GM21528 (cell line): ENCODE measurements around the gene CHRM5.
A peak's percentile ranks its signal among the peaks of the same experiment; 100 is the strongest.
"Not testable (repeated sequence)": the region's sequence is repeated elsewhere in the genome, so short reads cannot be mapped to it uniquely, and the experiment has no call there.

ENCODE experiments used
- ATAC-seq: cut with Tn5 transposase; IDR thresholded peaks from one replicate; pipeline ENCODE4 v1.9.1; 2021; ENCODE audit warnings: mild to moderate bottlenecking, moderate library complexity; ENCODE audit not compliant: unreplicated experiment, low FRiP score

The CHRM5 gene

GRCh38 chr15:34038023-34038870, 70.0 kb downstream of the CHRM5 start:
- ATAC-seq: peak; percentile 62

DNA sequence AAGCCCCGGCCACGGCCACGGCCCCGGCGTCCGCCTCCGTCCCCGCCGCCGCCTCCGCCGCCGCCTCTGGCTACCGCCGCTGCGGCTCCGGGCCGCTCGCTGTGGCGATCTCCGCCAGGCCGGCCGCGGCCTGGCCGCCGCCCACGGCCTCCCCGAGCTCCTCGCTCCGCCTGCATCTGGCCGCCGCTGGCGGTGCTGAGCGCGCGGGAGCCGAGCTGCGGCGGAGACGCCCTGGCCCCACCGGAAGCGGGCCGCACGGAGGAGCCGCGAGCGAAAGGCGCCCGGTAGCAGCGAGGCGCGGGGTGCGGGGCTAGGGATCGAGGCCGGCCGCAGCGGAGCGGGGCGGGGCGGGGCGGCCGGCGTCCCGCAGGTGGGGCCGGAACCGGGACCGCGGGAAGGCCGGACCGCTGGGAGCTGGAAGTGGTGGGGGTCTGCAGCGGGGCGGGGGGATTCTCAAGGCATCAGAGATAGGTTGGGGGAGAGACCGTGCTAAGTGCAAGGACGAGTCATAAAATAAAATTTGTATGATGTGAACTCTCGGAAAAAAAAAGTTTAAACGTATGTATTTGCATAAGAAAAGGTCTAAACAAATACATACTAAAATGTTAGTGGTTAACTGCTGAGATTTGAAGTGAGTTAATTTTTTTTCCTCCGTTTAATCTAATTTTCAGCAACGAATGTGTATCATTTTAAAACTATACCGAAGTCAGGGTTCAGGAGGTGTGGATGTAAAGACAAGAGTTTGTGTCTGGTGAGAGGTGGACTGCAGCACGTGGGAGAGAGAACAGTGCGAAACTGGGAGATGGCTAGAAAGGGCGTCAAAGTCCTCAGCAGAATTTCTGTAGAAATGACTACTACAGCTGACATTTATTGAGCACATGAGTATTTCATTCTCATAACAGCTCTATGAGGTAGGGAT, 70.8 kb downstream of the CHRM5 start, which contains the start of gene AVEN:
AVEN (minus strand) TSS at position 334 of the 919 bp plus-strand sequence; CDS start at position 176, 158 bp downstream.
- ATAC-seq: peak; percentile 41

DNA sequence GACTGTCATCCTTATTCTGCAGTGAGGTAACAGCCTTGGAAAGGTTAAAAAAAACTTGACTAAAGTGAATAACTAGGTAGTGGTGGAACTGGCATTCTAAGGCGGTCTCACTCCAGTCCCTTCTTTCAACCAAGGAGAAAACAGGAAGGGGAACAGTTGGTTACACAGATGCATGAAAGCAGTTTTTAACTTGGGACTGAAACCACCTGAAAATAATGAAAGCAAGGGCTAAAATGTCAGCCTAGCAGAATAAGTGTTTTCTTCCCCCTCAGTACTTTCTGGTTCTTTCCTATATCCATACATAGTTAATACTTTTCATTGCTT, 71.5 kb downstream of the CHRM5 start:
- peak; percentile 18 for ATAC-seq

DNA sequence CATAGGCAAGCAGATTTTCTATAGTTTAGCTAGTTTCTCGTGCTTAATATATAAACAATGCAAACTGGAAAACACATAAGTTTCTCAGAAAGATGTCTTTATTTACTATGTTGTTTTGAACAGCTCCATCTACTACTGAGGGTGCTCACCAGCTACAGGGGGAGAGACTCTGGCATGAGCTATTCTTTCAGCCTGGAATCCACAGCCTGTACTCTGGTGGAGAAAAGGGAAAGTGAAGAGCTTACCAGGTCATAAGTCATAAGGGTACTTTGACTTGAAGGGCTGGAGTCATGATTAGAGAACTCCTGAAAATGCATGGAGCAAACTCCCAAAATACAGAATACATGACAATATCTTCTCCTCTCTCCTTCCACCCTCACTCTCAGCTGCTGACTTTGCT, 75.1 kb downstream of the CHRM5 start:
- ATAC-seq: no peak

DNA sequence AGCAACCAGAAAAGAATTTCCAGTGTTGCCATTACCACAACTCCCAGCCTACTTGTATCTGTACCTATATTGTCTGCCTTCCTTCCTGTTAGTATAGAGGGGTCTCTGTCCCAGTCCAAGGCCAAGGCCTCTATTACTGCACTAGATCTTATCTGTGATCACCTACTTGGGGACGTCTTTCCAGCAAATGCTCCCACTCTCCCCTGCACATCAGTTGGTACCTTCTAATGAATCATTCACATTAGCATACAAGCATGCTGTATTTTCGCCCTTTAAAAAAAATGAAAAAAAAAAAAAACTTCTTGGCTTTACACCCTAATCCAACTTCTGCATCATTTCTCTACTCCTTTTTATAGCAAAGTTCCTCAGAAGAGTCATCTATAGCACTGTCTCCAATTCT, 75.5 kb downstream of the CHRM5 start:
- no peak for ATAC-seq

GRCh38 chr15:34046471-34047145, 78.3 kb downstream of the CHRM5 start:
- ATAC-seq: no peak

DNA sequence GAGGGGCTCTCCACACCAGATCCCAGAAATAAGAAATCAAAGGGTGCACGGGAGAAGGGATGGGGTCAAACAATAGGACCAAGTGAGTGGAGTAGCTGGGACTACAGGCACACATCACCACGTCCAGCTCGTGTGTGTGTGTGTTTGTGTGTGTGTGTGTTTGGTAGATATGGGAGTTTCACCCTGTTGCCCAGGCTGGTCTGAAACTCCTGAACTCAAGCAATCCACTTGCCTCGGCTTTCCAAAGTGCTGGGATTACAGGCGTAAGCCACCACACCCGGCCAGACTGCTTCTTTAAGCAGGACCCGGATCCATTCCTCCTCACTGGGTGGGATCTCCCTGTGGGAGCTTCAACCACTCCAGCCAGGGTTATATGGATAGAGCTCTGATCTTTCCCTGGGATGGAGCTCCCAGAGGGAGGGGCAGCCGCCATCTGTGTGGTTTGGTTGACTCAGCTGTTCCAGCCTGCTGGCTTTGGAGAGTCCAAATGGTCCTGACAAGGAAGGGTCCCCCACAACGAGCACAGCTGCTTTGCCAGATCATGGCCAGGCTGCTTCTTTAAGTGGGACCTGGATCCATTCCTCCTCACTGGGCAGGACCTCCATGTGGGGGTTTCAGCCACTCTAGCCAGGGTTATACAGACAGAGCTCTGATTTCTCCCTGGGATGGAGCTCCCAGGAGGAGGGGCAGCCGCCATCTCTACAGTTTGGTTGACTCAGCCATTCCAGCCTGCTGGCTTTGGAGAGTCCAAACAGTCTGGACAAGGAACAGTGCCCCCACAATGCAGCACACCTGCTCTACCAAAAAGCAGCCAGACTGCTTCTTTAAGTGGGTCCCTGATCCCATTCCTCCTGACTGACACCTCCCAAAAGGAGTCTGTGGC, 79.8 kb downstream of the CHRM5 start:
- ATAC-seq: no peak

DNA sequence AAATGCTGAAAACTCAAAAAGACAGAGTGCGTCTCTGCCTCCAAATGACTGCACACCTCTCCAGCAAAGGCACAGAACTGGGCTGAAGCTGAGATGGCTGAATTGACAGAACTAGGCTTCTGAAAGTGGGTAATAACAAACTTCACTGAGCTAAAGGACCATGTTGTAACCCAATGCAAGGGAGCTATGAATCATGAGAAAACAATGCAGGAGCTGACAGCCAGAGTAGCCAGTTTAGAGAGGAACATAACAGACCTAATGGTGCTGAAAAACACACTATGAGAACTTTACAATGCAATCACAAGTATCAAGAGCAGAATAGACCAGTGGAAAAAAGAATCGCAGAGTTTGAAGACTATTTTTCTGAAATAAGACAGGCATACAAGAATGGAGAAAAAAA, 80.8 kb downstream of the CHRM5 start:
- ATAC-seq: no peak

- ATAC-seq: not testable (repeated sequence)
Observed at GRCh38 chr15:34050385-34050784, 82.1 kb downstream of the CHRM5 start.

- no peak for ATAC-seq
Observed at GRCh38 chr15:34054081-34054707, 85.9 kb downstream of the CHRM5 start.

DNA sequence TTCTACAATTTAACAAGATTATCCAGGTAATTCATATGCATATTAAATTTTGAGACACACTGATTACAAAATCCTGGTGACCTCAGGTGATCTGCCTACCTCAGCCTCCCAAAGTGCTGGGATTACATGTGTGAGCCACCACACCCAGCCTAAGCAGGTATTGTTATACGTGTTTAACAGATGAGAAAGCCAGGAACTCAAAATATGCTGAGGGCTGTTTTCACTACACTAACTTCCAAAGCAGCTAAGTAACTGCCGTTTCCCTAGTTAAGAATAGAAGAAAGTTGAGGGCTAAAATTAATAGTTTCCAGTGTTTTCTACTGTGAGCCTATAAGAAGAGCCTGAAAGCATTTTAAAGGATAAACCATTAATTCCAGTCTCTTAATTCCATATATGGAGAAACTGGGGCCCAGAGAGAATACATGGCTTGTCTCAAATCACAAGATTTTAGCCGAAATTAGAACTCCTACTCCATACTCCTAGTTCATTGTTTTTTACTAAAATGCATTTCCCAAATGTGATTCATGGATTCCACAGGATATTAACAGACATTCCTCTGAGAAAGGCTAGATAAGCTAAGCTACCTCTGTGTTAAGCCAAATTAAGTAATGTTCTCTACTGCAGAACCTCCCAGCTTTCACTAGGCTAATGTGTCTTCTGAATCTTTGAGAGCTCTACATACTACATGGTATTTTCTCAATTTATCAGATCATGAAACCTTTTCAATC, 87.7 kb downstream of the CHRM5 start:
- ATAC-seq: no peak

- ATAC-seq: no peak
Observed at GRCh38 chr15:34056911-34057310, 88.6 kb downstream of the CHRM5 start.

GRCh38 chr15:34059476-34059875, 91.2 kb downstream of the CHRM5 start:
- ATAC-seq: no peak

GRCh38 chr15:34059946-34060345, 91.6 kb downstream of the CHRM5 start:
- no peak for ATAC-seq

GRCh38 chr15:34064438-34064837, 96.1 kb downstream of the CHRM5 start:
- ATAC-seq: no peak

GRCh38 chr15:34065261-34065660, 97.0 kb downstream of the CHRM5 start:
- ATAC-seq: no peak

DNA sequence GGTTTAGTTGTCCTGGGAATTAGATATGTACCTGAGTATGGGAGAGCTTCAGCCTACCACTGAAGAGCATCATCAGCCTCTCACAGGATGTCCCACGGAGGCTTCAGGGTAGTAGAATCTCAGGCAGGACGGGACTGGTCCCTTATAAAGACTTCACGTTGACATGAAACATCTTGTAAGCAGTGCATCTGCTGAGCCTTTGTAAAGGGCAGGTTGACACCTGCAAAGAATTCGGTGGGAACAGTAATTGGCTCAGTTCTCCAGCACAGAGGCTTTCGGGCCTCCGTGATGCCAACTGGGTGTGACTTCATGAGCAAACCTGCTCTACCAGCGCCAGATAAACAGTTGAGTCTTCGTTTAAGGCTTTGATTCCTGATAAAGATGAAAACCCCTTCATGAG, 97.6 kb downstream of the CHRM5 start:
- ATAC-seq: no peak

DNA sequence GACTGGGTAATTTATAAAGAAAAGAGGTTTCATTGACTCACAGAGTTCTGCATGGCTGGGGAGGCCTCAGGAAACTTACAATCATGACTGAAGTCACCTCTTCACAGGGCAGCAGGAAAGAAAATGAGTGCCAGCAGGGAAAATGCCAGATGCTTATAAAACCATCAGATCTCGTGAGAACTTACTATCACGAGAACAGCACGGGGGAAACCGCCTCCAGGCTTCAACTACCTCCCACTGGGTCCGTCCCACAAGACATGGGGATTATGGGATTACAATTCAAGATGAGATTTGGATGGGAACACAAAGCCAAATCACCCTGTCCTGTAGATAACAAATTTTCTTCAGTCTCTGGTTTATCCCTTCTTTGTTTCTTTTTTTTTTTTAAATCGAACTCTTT, 101.7 kb downstream of the CHRM5 start:
- no peak for ATAC-seq

- ATAC-seq: no peak
Observed at GRCh38 chr15:34076785-34077184, 108.5 kb downstream of the CHRM5 start.
